ENCODE measurements around the gene TAPBPL.
A peak's percentile ranks its signal among the peaks of the same experiment; 100 is the strongest.

The TAPBPL gene

GRCh38 chr12:6420364-6420763, 31.5 kb upstream of the TAPBPL start:
- no peak for TF ChIP-seq TCF12 (IDR thresholded peaks at IDR 0.05; ENCODE audit: low read depth)
- TF ChIP-seq CEBPB (IDR thresholded peaks at IDR 0.05) = no peak
- no peak for TF ChIP-seq EP300 (IDR thresholded peaks at IDR 0.05; ENCODE audit: borderline replicate concordance)
- TF ChIP-seq CREB1 (IDR thresholded peaks at IDR 0.05; ENCODE audit: low read depth) = no peak
- no peak for TF ChIP-seq EGR1 (IDR thresholded peaks at IDR 0.05)
- no peak for TF ChIP-seq TEAD4 (IDR thresholded peaks at IDR 0.05)
- TF ChIP-seq YY1 (IDR thresholded peaks at IDR 0.05; ENCODE audit: low read depth) = no peak
- no peak for TF ChIP-seq MAX (IDR thresholded peaks at IDR 0.05)
- TF ChIP-seq TAF1 (IDR thresholded peaks at IDR 0.05; ENCODE audit: low read depth) = no peak
- TF ChIP-seq FOXM1 (IDR thresholded peaks at IDR 0.05; ENCODE audit: borderline replicate concordance, low read depth) = no peak
- no peak for TF ChIP-seq NFIC (IDR thresholded peaks at IDR 0.05)
- TF ChIP-seq RAD21 (IDR thresholded peaks at IDR 0.05; ENCODE audit: low read depth) = no peak

- TF ChIP-seq USF1 (IDR thresholded peaks at IDR 0.05) (peak; percentile 92), CEBPB (IDR thresholded peaks at IDR 0.05) (peak; percentile 56; the same call in 1 of the 2 replicates), TEAD4 (IDR thresholded peaks at IDR 0.05) (no peak; the same call in 1 of the 2 replicates), MAX (IDR thresholded peaks at IDR 0.05) (peak; percentile 99), YY1 (IDR thresholded peaks at IDR 0.05; ENCODE audit: low read depth) (peak; percentile 68), RAD21 (IDR thresholded peaks at IDR 0.05; ENCODE audit: low read depth) (peak; percentile 100), NFIC (IDR thresholded peaks at IDR 0.05) (no peak), CREB1 (IDR thresholded peaks at IDR 0.05; ENCODE audit: low read depth) (no peak), TCF12 (IDR thresholded peaks at IDR 0.05; ENCODE audit: low read depth) (no peak)
Measured at GRCh38 chr12:6423267-6424007, 28.4 kb upstream of the TAPBPL start.

GRCh38 chr12:6424008-6424347, 27.9 kb upstream of the TAPBPL start:
- TF ChIP-seq MAX (IDR thresholded peaks at IDR 0.05) (no peak), NFIC (IDR thresholded peaks at IDR 0.05) (no peak), FOXM1 (IDR thresholded peaks at IDR 0.05; ENCODE audit: borderline replicate concordance, low read depth) (no peak), TAF1 (IDR thresholded peaks at IDR 0.05; ENCODE audit: low read depth) (no peak), USF1 (IDR thresholded peaks at IDR 0.05) (no peak), CEBPB (IDR thresholded peaks at IDR 0.05) (no peak), YY1 (IDR thresholded peaks at IDR 0.05; ENCODE audit: low read depth) (no peak), RAD21 (IDR thresholded peaks at IDR 0.05; ENCODE audit: low read depth) (no peak), TEAD4 (IDR thresholded peaks at IDR 0.05) (no peak), EGR1 (IDR thresholded peaks at IDR 0.05) (no peak), CREB1 (IDR thresholded peaks at IDR 0.05; ENCODE audit: low read depth) (no peak), EP300 (IDR thresholded peaks at IDR 0.05; ENCODE audit: borderline replicate concordance) (no peak), ZBTB7A (IDR thresholded peaks at IDR 0.05; ENCODE audit: low read depth) (no peak), REST (IDR thresholded peaks at IDR 0.05; ENCODE audit: low read depth) (no peak), TCF12 (IDR thresholded peaks at IDR 0.05; ENCODE audit: low read depth) (no peak)

- TF ChIP-seq MAX (IDR thresholded peaks at IDR 0.05) (no peak), YY1 (IDR thresholded peaks at IDR 0.05; ENCODE audit: low read depth) (no peak), ZBTB7A (IDR thresholded peaks at IDR 0.05; ENCODE audit: low read depth) (no peak), TEAD4 (IDR thresholded peaks at IDR 0.05) (no peak), EGR1 (IDR thresholded peaks at IDR 0.05) (no peak), NFIC (IDR thresholded peaks at IDR 0.05) (no peak), TCF12 (IDR thresholded peaks at IDR 0.05; ENCODE audit: low read depth) (no peak), CREB1 (IDR thresholded peaks at IDR 0.05; ENCODE audit: low read depth) (no peak), USF1 (IDR thresholded peaks at IDR 0.05) (no peak), EP300 (IDR thresholded peaks at IDR 0.05; ENCODE audit: borderline replicate concordance) (no peak), FOXM1 (IDR thresholded peaks at IDR 0.05; ENCODE audit: borderline replicate concordance, low read depth) (no peak), TAF1 (IDR thresholded peaks at IDR 0.05; ENCODE audit: low read depth) (no peak), CEBPB (IDR thresholded peaks at IDR 0.05) (no peak), RAD21 (IDR thresholded peaks at IDR 0.05; ENCODE audit: low read depth) (no peak), REST (IDR thresholded peaks at IDR 0.05; ENCODE audit: low read depth) (no peak)
Measured at GRCh38 chr12:6424866-6425265, 27.0 kb upstream of the TAPBPL start.

Measured in Ishikawa (cell line).